Measurements from ENCODE around the gene RPL10. TPM values are rescaled to one million over a fixed set of nuclear protein-coding genes. Genes with fewer than 3 reads are reported as not detected.

Gene RPL10
- total and polyA plus RNA-seq, 2 of the 13 experiments (the other 11 are each of a cell fraction or from before 2014, with no cell fraction given) = 2,381 to 4,713 TPM

GRCh38 chrX:154409222-154409871, 11.2 kb downstream of the RPL10 start, which contains the start of gene DNASE1L1 (continued):
- TF ChIP-seq ATRX (CRISPR knock-in tag; IDR thresholded peaks at IDR 0.05; ENCODE audit: borderline replicate concordance) (no peak), ZNF75D (CRISPR knock-in tag; IDR thresholded peaks at IDR 0.05; ENCODE audit: borderline replicate concordance) (no peak), THAP9 (CRISPR knock-in tag; IDR thresholded peaks at IDR 0.05; ENCODE audit: borderline replicate concordance) (no peak), ZNF143 (CRISPR knock-in tag; IDR thresholded peaks at IDR 0.05) (no peak), ZSCAN20 (CRISPR knock-in tag; IDR thresholded peaks at IDR 0.05; ENCODE audit: borderline replicate concordance) (no peak), ZNF652 (CRISPR knock-in tag; IDR thresholded peaks at IDR 0.05; ENCODE audit: borderline replicate concordance, low read depth) (no peak), ZNF20 (CRISPR knock-in tag; IDR thresholded peaks at IDR 0.05) (no peak), GLMP (CRISPR knock-in tag; IDR thresholded peaks at IDR 0.05; ENCODE audit: borderline replicate concordance) (no peak), TMF1 (CRISPR knock-in tag; IDR thresholded peaks at IDR 0.05; ENCODE audit: low read depth) (no peak), MYNN (CRISPR knock-in tag; IDR thresholded peaks at IDR 0.05; ENCODE audit: low read depth) (no peak), CHD2 (IDR thresholded peaks at IDR 0.05; ENCODE audit: low read depth, low read length) (no peak), ARID5B (CRISPR knock-in tag; IDR thresholded peaks at IDR 0.05) (0 out of 2 replicates have a peak, but pooled peaks have one; percentile 8), ZNF644 (CRISPR knock-in tag; IDR thresholded peaks at IDR 0.05; ENCODE audit: low read depth) (no peak), ZNF101 (CRISPR knock-in tag; IDR thresholded peaks at IDR 0.05; ENCODE audit: borderline replicate concordance, low read depth) (no peak)

Measured in HepG2 (cell line).